ENCODE results near the gene TMEFF2. TPM values are rescaled to one million over a fixed set of nuclear protein-coding genes. Genes with fewer than 3 reads are reported as not detected.

TMEFF2 gene
- total RNA-seq, 5 donors from 2014 or later (not counting 1 experiment from before 2014, with no cell fraction given) = not detected

GRCh38 chr2:192026059-192026824, 168.5 kb downstream of the TMEFF2 start:
- H3K36me3 Mint-ChIP-seq = no peaks in the 10 kb centered on the region
- Histone ChIP-seq H3K27me3 (replicated peaks in 1 of 2; ENCODE audit: control insufficient read depth in 2 of 2, extremely low read depth in 1 of 2, insufficient read depth in 2 of 2, low read length in 1 of 2) (peaks cover 0 to 3% of the 10 kb centered on the region in 2 experiments), H3K27ac (ENCODE audit: low read length) (no peak overlapping the region), H3K4me1 (ENCODE audit: control insufficient read depth in 1 of 2, extremely low read depth in 1 of 2, insufficient read depth in 2 of 2, low read length in 2 of 2) (no peaks in the 10 kb centered on the region), H3K36me3 (ENCODE audit: control insufficient read depth in 2 of 2, extremely low read depth in 1 of 2, insufficient read depth in 1 of 2, low read length in 1 of 2) (no peaks in the 10 kb centered on the region), H3K9me3 (no peaks in the 10 kb centered on the region), H3K4me3 (ENCODE audit: control insufficient read depth in 1 of 2, extremely low read depth in 1 of 2, low read length in 1 of 2) (no peak overlapping the region)
- H3K4me1 Mint-ChIP-seq = no peaks in the 10 kb centered on the region
- no peak overlapping the region for H3K27ac Mint-ChIP-seq
- WGBS (ENCODE audit: insufficient coverage) = 96% methylated on average over 4 of the region's 7 CpGs
- H3K27me3 Mint-ChIP-seq = peaks cover 3 to 7% of the 10 kb centered on the region in 2 donors
- DNase-seq = no peak
- CTCF ChIA-PET = no interaction called here
- no peaks in the 10 kb centered on the region for H3K9me3 Mint-ChIP-seq
- POLR2A ChIA-PET = no interaction called here
- no peak for ATAC-seq (replicated peaks in 1 of 4)
- H3K4me3 Mint-ChIP-seq = no peak overlapping the region

GRCh38 chr2:192025637-192026036, 169.1 kb downstream of the TMEFF2 start:
- H3K9me3 Mint-ChIP-seq = no peaks in the 10 kb centered on the region
- H3K36me3 Mint-ChIP-seq = no peaks in the 10 kb centered on the region
- H3K4me3 ChIP-seq (ENCODE audit: control insufficient read depth in 1 of 2, extremely low read depth in 1 of 2, low read length in 1 of 2) = no peak overlapping the region
- POLR2A ChIA-PET = no interaction called here
- no peaks in the 10 kb centered on the region for H3K4me1 ChIP-seq (ENCODE audit: control insufficient read depth in 1 of 2, extremely low read depth in 1 of 2, insufficient read depth in 2 of 2, low read length in 2 of 2)
- DNase-seq = no peak
- H3K27me3 Mint-ChIP-seq = peaks cover 3 to 5% of the 10 kb centered on the region in 2 donors
- no peaks in the 10 kb centered on the region for H3K4me1 Mint-ChIP-seq
- H3K27me3 ChIP-seq (replicated peaks in 1 of 2; ENCODE audit: control insufficient read depth in 2 of 2, extremely low read depth in 1 of 2, insufficient read depth in 2 of 2, low read length in 1 of 2) = peaks cover 0 to 3% of the 10 kb centered on the region in 2 experiments
- no CpG with 5 or more reads among the region's 4 CpGs for WGBS (ENCODE audit: insufficient coverage)
- H3K36me3 ChIP-seq (ENCODE audit: control insufficient read depth in 2 of 2, extremely low read depth in 1 of 2, insufficient read depth in 1 of 2, low read length in 1 of 2) = no peaks in the 10 kb centered on the region
- no peak overlapping the region for H3K27ac ChIP-seq (ENCODE audit: low read length)
- CTCF ChIA-PET = no interaction called here
- H3K4me3 Mint-ChIP-seq = no peak overlapping the region
- H3K27ac Mint-ChIP-seq = no peak overlapping the region
- no peak for ATAC-seq (replicated peaks in 1 of 4)
- H3K9me3 ChIP-seq = no peaks in the 10 kb centered on the region

- no peaks in the 10 kb centered on the region for H3K36me3 ChIP-seq (ENCODE audit: control insufficient read depth in 2 of 2, extremely low read depth in 1 of 2, insufficient read depth in 1 of 2, low read length in 1 of 2)
- ATAC-seq (replicated peaks in 1 of 4) (no peak), DNase-seq (no peak)
- H3K9me3 Mint-ChIP-seq = no peaks in the 10 kb centered on the region
- H3K4me1 Mint-ChIP-seq = no peaks in the 10 kb centered on the region
- no peaks in the 10 kb centered on the region for H3K27me3 ChIP-seq (replicated peaks in 1 of 2; ENCODE audit: control insufficient read depth in 2 of 2, extremely low read depth in 1 of 2, insufficient read depth in 2 of 2, low read length in 1 of 2)
- no peaks in the 10 kb centered on the region for H3K36me3 Mint-ChIP-seq
- H3K27ac ChIP-seq (ENCODE audit: low read length) = no peak overlapping the region
- no CpG with 5 or more reads among the region's 3 CpGs for WGBS (ENCODE audit: insufficient coverage)
- H3K27ac Mint-ChIP-seq = no peak overlapping the region
- H3K27me3 Mint-ChIP-seq = peaks cover 1 to 3% of the 10 kb centered on the region in 2 donors
- H3K4me3 ChIP-seq (ENCODE audit: control insufficient read depth in 1 of 2, extremely low read depth in 1 of 2, low read length in 1 of 2) = no peak overlapping the region
- ChIA-PET CTCF (no interaction called here), POLR2A (interaction anchor here in 1 of 2 donors (0.9 kb wide), 1 partner anchor 17 kb away, joined by 3 read pairs; no protein-coding TSS in a partner anchor)
- H3K9me3 ChIP-seq = no peaks in the 10 kb centered on the region
- H3K4me1 ChIP-seq (ENCODE audit: control insufficient read depth in 1 of 2, extremely low read depth in 1 of 2, insufficient read depth in 2 of 2, low read length in 2 of 2) = no peaks in the 10 kb centered on the region
- no peak overlapping the region for H3K4me3 Mint-ChIP-seq
Measured at GRCh38 chr2:192023006-192023405, 171.7 kb downstream of the TMEFF2 start.

- DNase-seq (no peak), ATAC-seq (replicated peaks in 1 of 4) (no peak)
- no peaks in the 10 kb centered on the region for H3K4me1 ChIP-seq (ENCODE audit: control insufficient read depth in 1 of 2, extremely low read depth in 1 of 2, insufficient read depth in 2 of 2, low read length in 2 of 2)
- Mint-ChIP-seq H3K4me1 (no peaks in the 10 kb centered on the region), H3K36me3 (no peaks in the 10 kb centered on the region), H3K9me3 (no peaks in the 10 kb centered on the region), H3K27ac (no peak overlapping the region), H3K4me3 (no peak overlapping the region), H3K27me3 (no peaks in the 10 kb centered on the region)
- POLR2A ChIA-PET = no interaction called here
- CTCF ChIA-PET = no interaction called here
- no peaks in the 10 kb centered on the region for H3K27me3 ChIP-seq (replicated peaks in 1 of 2; ENCODE audit: control insufficient read depth in 2 of 2, extremely low read depth in 1 of 2, insufficient read depth in 2 of 2, low read length in 1 of 2)
- H3K27ac ChIP-seq (ENCODE audit: low read length) = no peak overlapping the region
- H3K4me3 ChIP-seq (ENCODE audit: control insufficient read depth in 1 of 2, extremely low read depth in 1 of 2, low read length in 1 of 2) = no peak overlapping the region
- no peaks in the 10 kb centered on the region for H3K9me3 ChIP-seq
- H3K36me3 ChIP-seq (ENCODE audit: control insufficient read depth in 2 of 2, extremely low read depth in 1 of 2, insufficient read depth in 1 of 2, low read length in 1 of 2) = no peaks in the 10 kb centered on the region
Measured at GRCh38 chr2:192017844-192018243, 176.9 kb downstream of the TMEFF2 start.

- Histone ChIP-seq H3K27me3 (replicated peaks in 1 of 2; ENCODE audit: control insufficient read depth in 2 of 2, extremely low read depth in 1 of 2, insufficient read depth in 2 of 2, low read length in 1 of 2) (no peaks in the 10 kb centered on the region), H3K36me3 (ENCODE audit: control insufficient read depth in 2 of 2, extremely low read depth in 1 of 2, insufficient read depth in 1 of 2, low read length in 1 of 2) (no peaks in the 10 kb centered on the region), H3K27ac (ENCODE audit: low read length) (no peak overlapping the region), H3K4me1 (ENCODE audit: control insufficient read depth in 1 of 2, extremely low read depth in 1 of 2, insufficient read depth in 2 of 2, low read length in 2 of 2) (no peaks in the 10 kb centered on the region), H3K9me3 (no peaks in the 10 kb centered on the region), H3K4me3 (ENCODE audit: control insufficient read depth in 1 of 2, extremely low read depth in 1 of 2, low read length in 1 of 2) (no peak overlapping the region)
- ChIA-PET POLR2A (no interaction called here), CTCF (interaction anchor here (0.6 to 0.8 kb wide), 2 partner anchors 18 to 24 kb away, joined by 3 to 7 read pairs; no protein-coding TSS in a partner anchor)
- Mint-ChIP-seq H3K36me3 (no peaks in the 10 kb centered on the region), H3K27me3 (no peaks in the 10 kb centered on the region), H3K9me3 (no peaks in the 10 kb centered on the region), H3K27ac (no peak overlapping the region), H3K4me3 (no peak overlapping the region), H3K4me1 (no peaks in the 10 kb centered on the region)
- 80% methylated on average over 1 of the region's 1 CpG for WGBS (ENCODE audit: insufficient coverage)
- DNase-seq (no peak), ATAC-seq (replicated peaks in 1 of 4) (no peak)
Measured at GRCh38 chr2:192016265-192016664, 178.5 kb downstream of the TMEFF2 start.

- Mint-ChIP-seq H3K9me3 (no peaks in the 10 kb centered on the region), H3K27me3 (peaks cover 2 to 5% of the 10 kb centered on the region in 2 donors), H3K36me3 (no peaks in the 10 kb centered on the region), H3K27ac (no peak overlapping the region), H3K4me1 (no peaks in the 10 kb centered on the region), H3K4me3 (no peak overlapping the region)
- Histone ChIP-seq H3K27ac (ENCODE audit: low read length) (no peak overlapping the region), H3K4me1 (ENCODE audit: control insufficient read depth in 1 of 2, extremely low read depth in 1 of 2, insufficient read depth in 2 of 2, low read length in 2 of 2) (no peaks in the 10 kb centered on the region), H3K36me3 (ENCODE audit: control insufficient read depth in 2 of 2, extremely low read depth in 1 of 2, insufficient read depth in 1 of 2, low read length in 1 of 2) (no peaks in the 10 kb centered on the region), H3K4me3 (ENCODE audit: control insufficient read depth in 1 of 2, extremely low read depth in 1 of 2, low read length in 1 of 2) (no peak overlapping the region), H3K27me3 (replicated peaks in 1 of 2; ENCODE audit: control insufficient read depth in 2 of 2, extremely low read depth in 1 of 2, insufficient read depth in 2 of 2, low read length in 1 of 2) (no peaks in the 10 kb centered on the region), H3K9me3 (no peaks in the 10 kb centered on the region)
- ATAC-seq (replicated peaks in 1 of 4) = no peak
- POLR2A ChIA-PET = no interaction called here
- WGBS (ENCODE audit: insufficient coverage) = 93% methylated on average over 3 of the region's 6 CpGs
- CTCF ChIA-PET = interaction anchor here in 1 of 2 donors (0.7 kb wide), 1 partner anchor 49 kb away, joined by 5 read pairs; no protein-coding TSS in a partner anchor
- no peak for DNase-seq
Measured at GRCh38 chr2:192013211-192013610, 181.5 kb downstream of the TMEFF2 start.
